Tibial nerve (tissue), 3 donors: ENCODE measurements around the gene ABHD17B.

Experiments
- CTCF ChIP-seq, 5 experiments: fragments of 200-600 bp in 3 of 5; fragments of 450-650 bp in 2 of 5; sonication (generic) in 3 of 5; IDR thresholded peaks; one replicate each; pipeline ENCODE4 v1.5.1; 2016 to 2019; ENCODE audit warnings: antibody characterized with exemption in 5 of 5, mild to moderate bottlenecking in 3 of 5, moderate library complexity in 2 of 5
- POLR2A ChIP-seq, 2 donors: fragments of 450-650 bp; IDR thresholded peaks; one replicate each; pipeline ENCODE4 v1.6.1; 2017; ENCODE audit warnings: antibody characterized with exemption in 2 of 2, mild to moderate bottlenecking in 2 of 2, moderate library complexity in 2 of 2

- TF ChIP-seq POLR2A (IDR thresholded peaks at IDR 0.05) (no peak), CTCF (IDR thresholded peaks at IDR 0.05) (no peak)
Observed at GRCh38 chr9:71891557-71892189, 19.3 kb downstream of the ABHD17B start.
